Measurements from ENCODE around the gene CFLAR. TPM values are rescaled to one million over a fixed set of nuclear protein-coding genes. Genes with fewer than 3 reads are reported as not detected.
A peak's percentile ranks its signal among the peaks of the same experiment; 100 is the strongest.

CFLAR gene
- polyA plus RNA-seq (2011; rRNA removed) (28.8 and 35.6 TPM in 2 replicates), polyA minus RNA-seq (2011; rRNA and poly(A)+ RNA removed) (76.8 and 78.5 TPM in 2 replicates)

DNA sequence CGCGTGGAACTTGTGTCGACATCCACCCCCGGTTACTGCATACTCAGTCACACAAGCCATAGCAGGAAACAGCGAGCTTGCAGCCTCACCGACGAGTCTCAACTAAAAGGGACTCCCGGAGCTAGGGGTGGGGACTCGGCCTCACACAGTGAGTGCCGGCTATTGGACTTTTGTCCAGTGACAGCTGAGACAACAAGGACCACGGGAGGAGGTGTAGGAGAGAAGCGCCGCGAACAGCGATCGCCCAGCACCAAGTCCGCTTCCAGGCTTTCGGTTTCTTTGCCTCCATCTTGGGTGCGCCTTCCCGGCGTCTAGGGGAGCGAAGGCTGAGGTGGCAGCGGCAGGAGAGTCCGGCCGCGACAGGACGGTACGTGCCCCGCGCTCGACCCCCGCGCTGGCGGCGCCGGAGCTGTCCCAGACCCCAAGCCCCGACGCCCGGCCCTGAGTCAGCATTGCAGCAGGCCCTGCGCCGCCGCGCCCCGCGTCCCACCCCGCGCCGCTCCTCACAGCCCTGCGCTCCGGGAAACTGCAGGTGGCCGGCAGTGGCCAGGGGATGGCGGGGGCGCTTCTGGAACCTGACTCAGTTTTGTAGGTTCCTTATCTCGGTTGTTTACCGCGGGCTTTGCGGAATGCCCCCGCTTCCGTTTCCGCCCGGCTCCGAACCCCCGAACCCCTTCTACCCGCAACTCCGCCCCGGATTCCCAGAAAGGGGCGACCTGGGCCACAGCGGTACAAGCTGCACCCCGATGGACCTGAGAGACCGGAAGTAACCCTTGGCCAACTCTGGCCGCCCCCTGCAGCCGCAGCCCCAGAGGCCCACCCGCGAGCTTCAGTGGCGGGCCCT lies at the start of gene CFLAR:
TSS of gene CFLAR (plus strand) at position 50 of the 844 bp plus-strand sequence. CDS start 13,702 bp downstream, outside the sequence.
- no peaks in the 10 kb centered on the region for H3K27me3 ChIP-seq (ENCODE audit: control insufficient read depth, insufficient read depth, low read length)
- POLR2A ChIA-PET = interaction anchor here (0.6 to 1.0 kb wide), 2 partner anchors 11 to 203 kb away, joined by 3 to 4 read pairs; no protein-coding TSS in a partner anchor
- CTCF ChIA-PET = interaction anchor here (0.6 to 4.2 kb wide), 7 partner anchors 10 to 61 kb away, joined by 3 to 31 read pairs (median 3); no protein-coding TSS in a partner anchor
- peak within 1 kb of the TSS; percentile 70 for H3K4me3 ChIP-seq (ENCODE audit: low read depth, low read length)
- no peak for DNase-seq (ENCODE audit: low read depth)
- H3K36me3 ChIP-seq (ENCODE audit: control insufficient read depth, insufficient read depth, low read length) = no peaks in the 10 kb centered on the region
- no peak for TF ChIP-seq CTCF (IDR thresholded peaks at IDR 0.05; ENCODE audit: insufficient read depth, low read depth, low read length)

DNA sequence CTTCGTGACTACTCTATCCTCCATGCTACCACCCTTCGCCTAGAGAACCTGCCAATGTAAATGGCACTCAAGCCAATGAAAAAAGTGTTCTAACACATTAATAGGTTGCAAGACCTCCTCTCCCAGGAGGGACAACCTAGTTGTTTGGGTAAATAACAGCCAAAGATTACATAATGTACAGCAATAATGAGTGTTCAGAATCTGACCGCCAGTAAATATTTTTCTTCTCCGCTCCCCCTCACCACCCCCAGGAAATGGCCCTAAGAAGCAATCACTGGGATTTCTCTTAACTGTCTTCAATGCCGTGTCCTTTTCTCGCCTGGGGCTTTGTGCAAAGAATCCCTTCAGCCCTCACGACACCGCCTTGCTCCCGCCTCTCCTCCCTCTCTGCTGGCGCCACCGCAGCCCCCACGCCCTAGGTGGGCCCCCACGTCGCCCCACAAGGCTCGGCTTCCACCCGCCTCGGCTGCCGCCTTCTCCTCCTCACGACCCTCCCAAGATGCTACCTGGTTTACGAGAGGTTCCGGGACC lies 45.0 kb upstream of the CFLAR start:
- DNase-seq (ENCODE audit: low read depth) = no peak
- H3K4me3 ChIP-seq (ENCODE audit: low read depth, low read length) = peak overlapping the region; percentile 99
- ChIA-PET POLR2A (no interaction called here), CTCF (interaction anchor here (0.7 to 7.1 kb wide), 7 partner anchors 84 to 380 kb away, joined by 3 to 87 read pairs (median 4); partner anchors contain the start of genes STRADB and TRAK2)
- no peaks in the 10 kb centered on the region for H3K36me3 ChIP-seq (ENCODE audit: control insufficient read depth, insufficient read depth, low read length)
- H3K27me3 ChIP-seq (ENCODE audit: control insufficient read depth, insufficient read depth, low read length) = no peaks in the 10 kb centered on the region
- no peak for TF ChIP-seq CTCF (IDR thresholded peaks at IDR 0.05; ENCODE audit: insufficient read depth, low read depth, low read length)

GRCh38 chr2:201071479-201072200 lies 44.3 kb upstream of the CFLAR start, which contains the start of the genes HYCC2 and NDUFB3:
HYCC2 (minus strand) TSS chr2:201071671; CDS start chr2:201024009, 47,662 bp downstream.
NDUFB3 (plus strand) TSS chr2:201072001; CDS start chr2:201078883, 6,882 bp downstream.
- ChIA-PET CTCF (interaction anchor here (1.2 to 7.1 kb wide), 4 partner anchors 83 to 170 kb away, joined by 4 to 87 read pairs (median 6); no protein-coding TSS in a partner anchor), POLR2A (no interaction called here)
- peak; percentile 58 for DNase-seq (ENCODE audit: low read depth)
- peak within 1 kb of the TSS; percentile 99 for H3K4me3 ChIP-seq (ENCODE audit: low read depth, low read length)
- TF ChIP-seq CTCF (IDR thresholded peaks at IDR 0.05; ENCODE audit: insufficient read depth, low read depth, low read length) = peak; percentile 46
- no peaks in the 10 kb centered on the region for H3K27me3 ChIP-seq (ENCODE audit: control insufficient read depth, insufficient read depth, low read length)
- no peaks in the 10 kb centered on the region for H3K36me3 ChIP-seq (ENCODE audit: control insufficient read depth, insufficient read depth, low read length)

DNA sequence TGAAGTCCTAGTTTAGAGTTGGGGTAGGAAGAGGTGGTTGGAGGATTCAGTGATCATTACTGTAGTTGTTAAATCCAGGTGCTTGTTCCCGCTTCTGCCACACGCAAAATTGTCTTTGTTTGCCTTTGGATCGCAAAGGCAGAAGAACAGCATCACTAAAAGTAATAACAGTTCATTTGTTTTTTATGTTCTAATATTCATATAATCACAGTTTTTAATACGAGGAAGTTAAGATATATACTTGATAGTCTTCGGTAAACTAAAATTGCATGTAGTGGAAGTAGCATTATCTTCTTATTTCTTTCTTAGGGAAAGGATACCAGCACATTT lies 43.8 kb upstream of the CFLAR start:
- Histone ChIP-seq H3K36me3 (ENCODE audit: control insufficient read depth, insufficient read depth, low read length) (no peaks in the 10 kb centered on the region), H3K27me3 (ENCODE audit: control insufficient read depth, insufficient read depth, low read length) (no peaks in the 10 kb centered on the region), H3K4me3 (ENCODE audit: low read depth, low read length) (peak overlapping the region; percentile 99)
- no peak for TF ChIP-seq CTCF (IDR thresholded peaks at IDR 0.05; ENCODE audit: insufficient read depth, low read depth, low read length)
- CTCF ChIA-PET = interaction anchor here (7.1 kb wide), 1 partner anchor 166 kb away, joined by 87 read pairs; no protein-coding TSS in a partner anchor
- POLR2A ChIA-PET = no interaction called here
- no peak for DNase-seq (ENCODE audit: low read depth)

Measured in BJ (cell line).